HL-60 (cell line): ENCODE measurements around the gene PRRT1.

Source experiments
- CTCF ChIP-seq: IDR thresholded peaks from one replicate; pipeline ENCODE4 v1.5.1; 2011; ENCODE audit warnings: low read length, control low read depth, inconsistent platforms; ENCODE audit not compliant: insufficient read depth
- POLR2AphosphoS5 ChIP-seq: IDR thresholded peaks from 2 replicates; pipeline ENCODE4 v1.6.1; 2012; ENCODE audit warnings: low read depth
- REST ChIP-seq: IDR thresholded peaks from 2 replicates; pipeline ENCODE4 v1.6.1; 2012; ENCODE audit warnings: low read depth; ENCODE audit not compliant: insufficient replicate concordance
- SPI1 ChIP-seq: IDR thresholded peaks from 2 replicates; pipeline ENCODE4 v1.6.1; 2012; ENCODE audit warnings: low read depth, mild to moderate bottlenecking, borderline replicate concordance

DNA sequence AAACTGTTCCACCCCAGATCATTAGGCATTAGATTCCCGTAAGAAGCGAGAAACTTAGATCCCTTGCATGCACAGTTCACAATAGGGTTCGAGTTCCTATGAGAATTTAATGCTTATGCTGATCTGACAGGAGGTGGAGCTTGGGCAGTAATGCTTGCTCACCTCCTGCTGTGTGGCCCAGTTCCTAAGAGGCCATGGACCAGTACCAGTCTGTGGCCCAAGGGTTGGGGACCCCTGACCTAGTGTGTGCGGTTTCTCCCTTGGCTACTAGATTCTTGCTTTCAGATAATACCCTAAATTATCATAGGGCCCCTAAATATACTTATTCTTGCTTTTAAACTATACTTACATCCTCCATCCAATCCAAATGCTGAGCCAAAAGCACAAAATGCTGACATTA, 42.6 kb upstream of the PRRT1 start:
- TF ChIP-seq CTCF (no peak), SPI1 (no peak), POLR2AphosphoS5 (no peak), REST (no peak)
